Measurements from ENCODE around the gene IGFBPL1.
"Not testable (repeated sequence)": the region's sequence is repeated elsewhere in the genome, so short reads cannot be mapped to it uniquely, and the experiment has no call there.

IGFBPL1 gene

GRCh38 chr9:38431116-38431515 lies 6.9 kb upstream of the IGFBPL1 start:
- no peak for DNase-seq

GRCh38 chr9:38428062-38428461 lies 3.8 kb upstream of the IGFBPL1 start:
- DNase-seq: no peak

- no peak for DNase-seq
These were observed 664 bp upstream of the IGFBPL1 start for GRCh38 chr9:38424918-38425317.

GRCh38 chr9:38423273-38423972 lies 831 bp downstream of the IGFBPL1 start:
- no peak for DNase-seq

GRCh38 chr9:38422555-38423260 lies 1.5 kb downstream of the IGFBPL1 start:
- no peak for DNase-seq

GRCh38 chr9:38421498-38422211 lies 2.6 kb downstream of the IGFBPL1 start:
- no peak for DNase-seq

GRCh38 chr9:38419181-38419580 lies 5.1 kb downstream of the IGFBPL1 start:
- no peak for DNase-seq

GRCh38 chr9:38418366-38418765 lies 5.9 kb downstream of the IGFBPL1 start:
- no peak for DNase-seq

GRCh38 chr9:38417003-38417945 lies 7.0 kb downstream of the IGFBPL1 start:
- DNase-seq: peak; percentile 30

- DNase-seq: peak; percentile 12
These were observed 7.8 kb downstream of the IGFBPL1 start for GRCh38 chr9:38416461-38416860.

GRCh38 chr9:38415856-38416255 lies 8.4 kb downstream of the IGFBPL1 start:
- DNase-seq: no peak

- DNase-seq: no peak
These were observed 10.1 kb downstream of the IGFBPL1 start for GRCh38 chr9:38414040-38414723.

GRCh38 chr9:38413283-38413682 lies 11.0 kb downstream of the IGFBPL1 start:
- no peak for DNase-seq

- DNase-seq: no peak
These were observed 11.5 kb downstream of the IGFBPL1 start for GRCh38 chr9:38412751-38413150.

GRCh38 chr9:38408719-38409118 lies 15.5 kb downstream of the IGFBPL1 start:
- no peak for DNase-seq

- no peak for DNase-seq
These were observed 17.6 kb downstream of the IGFBPL1 start for GRCh38 chr9:38406476-38407186.

GRCh38 chr9:38405785-38406184 lies 18.5 kb downstream of the IGFBPL1 start:
- no peak for DNase-seq

- no peak for DNase-seq
These were observed 19.9 kb downstream of the IGFBPL1 start for GRCh38 chr9:38404314-38404713.

GRCh38 chr9:38401994-38402393 lies 22.3 kb downstream of the IGFBPL1 start:
- DNase-seq: no peak

GRCh38 chr9:38399191-38399590 lies 25.1 kb downstream of the IGFBPL1 start:
- not testable (repeated sequence) for DNase-seq

- DNase-seq: no peak
These were observed 27.9 kb downstream of the IGFBPL1 start for GRCh38 chr9:38396371-38396671.

Data from EL (cell line).